ENCODE data around the gene P2RX7. TPM values are rescaled to one million over a fixed set of nuclear protein-coding genes. Genes with fewer than 3 reads are reported as not detected.

The P2RX7 gene
- total and polyA plus RNA-seq, 9 of the 15 experiments (the other 6 are each of a cell fraction or from before 2014, with no cell fraction given), result 0.04 to 0.65 (median 0.30) TPM

DNA sequence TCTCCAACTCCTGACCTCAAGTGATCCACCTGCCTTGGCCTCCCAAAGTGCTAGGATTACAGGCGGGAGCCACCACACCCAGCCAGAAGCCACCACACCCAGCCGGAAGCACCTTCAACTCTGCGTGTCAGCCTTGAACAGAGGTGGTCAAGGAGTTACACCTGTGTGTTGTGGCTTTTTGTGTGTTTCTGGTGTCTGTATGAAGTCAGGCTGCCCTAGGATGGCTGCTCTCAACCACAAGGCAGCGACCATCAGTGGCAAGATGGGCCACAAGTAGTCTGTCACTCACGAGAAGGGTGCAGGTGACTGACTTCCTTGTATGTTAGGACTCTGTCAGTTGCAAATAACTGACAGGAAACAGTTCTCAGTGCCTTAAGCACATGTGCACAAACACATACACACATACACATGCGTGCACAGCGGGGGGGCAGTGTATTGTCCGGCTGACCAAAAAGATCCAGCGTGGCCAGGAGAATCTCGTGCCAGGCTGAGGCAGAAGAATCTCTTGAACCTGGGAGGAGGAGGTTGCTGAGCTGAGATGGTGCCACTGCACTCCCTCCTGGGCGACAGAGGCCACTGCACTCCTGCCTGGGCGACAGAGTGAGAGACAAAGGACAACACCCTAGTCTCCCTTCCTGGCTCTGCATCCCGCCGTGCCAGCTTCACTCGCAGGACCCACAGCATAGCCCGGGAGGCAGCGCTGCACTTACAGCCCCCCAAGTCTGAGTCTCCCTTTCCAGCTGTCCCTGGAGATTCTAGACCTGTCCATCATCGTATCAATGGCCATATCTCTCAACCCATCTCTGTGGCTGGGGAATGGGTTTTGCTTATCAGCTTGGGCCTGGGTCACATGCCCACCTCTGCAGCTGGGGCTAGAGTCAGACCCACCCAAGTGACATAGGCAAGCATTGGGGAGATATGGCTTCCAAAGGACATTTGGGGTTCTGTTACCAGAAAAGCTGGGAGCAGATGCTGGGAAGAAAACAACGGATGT lies 90.9 kb downstream of the P2RX7 start:
- Histone ChIP-seq H3K4me1 (replicated peaks in 1 of 2; ENCODE audit: control insufficient read depth in 2 of 2, insufficient read depth in 2 of 2, low read length in 2 of 2) (peaks cover 4 to 6% of the 10 kb centered on the region in 2 experiments; a peak in 4 of 5 replicates), H3K27me3 (ENCODE audit: control insufficient read depth in 2 of 2, insufficient read depth in 2 of 2, low read length in 2 of 2) (no peaks in the 10 kb centered on the region), H2AFZ (ENCODE audit: low read depth, low read length) (no peak overlapping the region), H3K4me3 (no peak overlapping the region), H3K79me2 (ENCODE audit: control insufficient read depth, insufficient read depth, low read length) (no peaks in the 10 kb centered on the region), H3K9ac (ENCODE audit: insufficient read depth in 1 of 2, low read depth in 2 of 2, low read length in 2 of 2) (0 out of 4 replicates have a peak overlapping the region, but pooled peaks of 1 of the 2 experiments have one; percentile 17), H3K36me3 (ENCODE audit: control insufficient read depth, insufficient read depth, low read length) (peaks cover 9% of the 10 kb centered on the region; the same call in 1 of the 3 replicates), H4K20me1 (replicated peaks; ENCODE audit: control insufficient read depth, insufficient read depth, low read length) (no peaks in the 10 kb centered on the region), H3K9me3 (replicated peaks; ENCODE audit: control insufficient read depth, insufficient read depth, low read depth, low read length) (no peaks in the 10 kb centered on the region), H3K9me1 (ENCODE audit: control insufficient read depth, insufficient read depth, low read length) (peaks cover 7% of the 10 kb centered on the region), H3K27ac (ENCODE audit: extremely low read depth, low read depth, low read length) (no peak overlapping the region), H3K4me2 (ENCODE audit: insufficient read depth, low read length) (no peak overlapping the region)
- DNase-seq (ENCODE audit: extremely low read depth in 1 of 4, low spot score in 3 of 4) (no peak), FAIRE-seq (no peak), ATAC-seq (peak; percentile 74)
- WGBS (ENCODE audit: insufficient coverage, low coverage, missing lambda C conversion rate), result 86% methylated on average over 19 of the region's 19 CpGs
- ChIA-PET POLR2A (interaction anchor here (0.8 to 2.1 kb wide), 7 partner anchors 9 to 72 kb away, joined by 3 to 5 read pairs (median 4); no protein-coding TSS in a partner anchor), CTCF (ENCODE audit: low intra/inter-chr PET ratio) (no interaction called here)
- no TSS peak for BruUV-seq (replicated peaks)
- intact Hi-C loops (cut with micrococcal nuclease) (no loop called here), in situ Hi-C loops (cut with MboI) (no loop called here)
- TF ChIP-seq FOXJ3 (CRISPR knock-in tag; IDR thresholded peaks at IDR 0.05), result no peak
- TF ChIP-seq KAT2B (IDR thresholded peaks at IDR 0.05; ENCODE audit: low read depth, low read length), result no peak
- no peak for TF ChIP-seq VEZF1 (CRISPR knock-in tag; IDR thresholded peaks at IDR 0.05)
- TF ChIP-seq KDM1A (IDR thresholded peaks at IDR 0.05), result no peak
- no peak for TF ChIP-seq EP400 (IDR thresholded peaks at IDR 0.05)
- TF ChIP-seq, protein P1, sequence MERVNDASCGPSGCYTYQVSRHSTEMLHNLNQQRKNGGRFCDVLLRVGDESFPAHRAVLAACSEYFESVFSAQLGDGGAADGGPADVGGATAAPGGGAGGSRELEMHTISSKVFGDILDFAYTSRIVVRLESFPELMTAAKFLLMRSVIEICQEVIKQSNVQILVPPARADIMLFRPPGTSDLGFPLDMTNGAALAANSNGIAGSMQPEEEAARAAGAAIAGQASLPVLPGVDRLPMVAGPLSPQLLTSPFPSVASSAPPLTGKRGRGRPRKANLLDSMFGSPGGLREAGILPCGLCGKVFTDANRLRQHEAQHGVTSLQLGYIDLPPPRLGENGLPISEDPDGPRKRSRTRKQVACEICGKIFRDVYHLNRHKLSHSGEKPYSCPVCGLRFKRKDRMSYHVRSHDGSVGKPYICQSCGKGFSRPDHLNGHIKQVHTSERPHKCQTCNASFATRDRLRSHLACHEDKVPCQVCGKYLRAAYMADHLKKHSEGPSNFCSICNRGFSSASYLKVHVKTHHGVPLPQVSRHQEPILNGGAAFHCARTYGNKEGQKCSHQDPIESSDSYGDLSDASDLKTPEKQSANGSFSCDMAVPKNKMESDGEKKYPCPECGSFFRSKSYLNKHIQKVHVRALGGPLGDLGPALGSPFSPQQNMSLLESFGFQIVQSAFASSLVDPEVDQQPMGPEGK (CRISPR knock-in tag; IDR thresholded peaks at IDR 0.05; ENCODE audit: borderline replicate concordance), result no peak
- peak; percentile 36; the same call in 1 of the 2 replicates for TF ChIP-seq STAG1 (CRISPR knock-in tag; IDR thresholded peaks at IDR 0.05; ENCODE audit: borderline replicate concordance)
- peak; percentile 21 to 47 (median 42); a peak in 3 of 6 replicates for TF ChIP-seq CTCF (IDR thresholded peaks at IDR 0.05 in 2 of 3, conservative IDR thresholded peaks at IDR 0.05 in 1 of 3; ENCODE audit: insufficient read depth in 2 of 3, low read depth in 1 of 3, low read length in 3 of 3)
- no peak for TF ChIP-seq TRIM25 (IDR thresholded peaks at IDR 0.05; ENCODE audit: borderline replicate concordance)
